ENCODE measurements around the gene YTHDF1.

Gene YTHDF1

GRCh38 chr20:63206878-63207277 lies 9.1 kb downstream of the YTHDF1 start:
- no peak for DNase-seq

- no peak for DNase-seq
Measured at GRCh38 chr20:63205896-63206295, 10.0 kb downstream of the YTHDF1 start.

GRCh38 chr20:63204362-63204761 lies 11.6 kb downstream of the YTHDF1 start:
- DNase-seq = no peak

GRCh38 chr20:63202811-63203526 lies 13.0 kb downstream of the YTHDF1 start:
- DNase-seq = no peak

GRCh38 chr20:63202021-63202420 lies 13.9 kb downstream of the YTHDF1 start:
- no peak for DNase-seq

GRCh38 chr20:63198606-63199005 lies 17.3 kb downstream of the YTHDF1 start:
- no peak for DNase-seq

GRCh38 chr20:63196768-63197470 lies 19.0 kb downstream of the YTHDF1 start:
- no peak for DNase-seq

- DNase-seq = no peak
Measured at GRCh38 chr20:63194797-63195173, 21.1 kb downstream of the YTHDF1 start.

- no peak for DNase-seq
Measured at GRCh38 chr20:63194007-63194796, 21.7 kb downstream of the YTHDF1 start.

GRCh38 chr20:63192721-63193120 lies 23.2 kb downstream of the YTHDF1 start:
- no peak for DNase-seq

GRCh38 chr20:63191400-63191799 lies 24.5 kb downstream of the YTHDF1 start:
- DNase-seq = no peak

- no peak for DNase-seq
Measured at GRCh38 chr20:63190828-63191227, 25.1 kb downstream of the YTHDF1 start.

- no peak for DNase-seq
Measured at GRCh38 chr20:63189846-63190559, 25.9 kb downstream of the YTHDF1 start.

- DNase-seq = no peak
Measured at GRCh38 chr20:63189322-63189642, 26.6 kb downstream of the YTHDF1 start.

GRCh38 chr20:63188641-63189321 lies 27.1 kb downstream of the YTHDF1 start:
- DNase-seq = no peak

- no peak for DNase-seq
Measured at GRCh38 chr20:63188159-63188442, 27.8 kb downstream of the YTHDF1 start.

- DNase-seq = no peak
Measured at GRCh38 chr20:63187338-63188158, 28.4 kb downstream of the YTHDF1 start.

- no peak for DNase-seq
Measured at GRCh38 chr20:63186528-63187316, 29.2 kb downstream of the YTHDF1 start.

- no peak for DNase-seq
Measured at GRCh38 chr20:63186084-63186483, 29.8 kb downstream of the YTHDF1 start.

GRCh38 chr20:63185215-63185796 lies 30.6 kb downstream of the YTHDF1 start:
- DNase-seq = no peak

Measured in NCI-H2227 treated with DMSO at 0.1 percent for 48 hours (cell line).